22Rv1 (cell line): ENCODE measurements around the gene ATP13A2.
"Not testable (repeated sequence)": the region's sequence is repeated elsewhere in the genome, so short reads cannot be mapped to it uniquely, and the experiment has no call there.

Experiments
- H3K27ac ChIP-seq: fragments of 450-650 bp; 2 replicates; pipeline ENCODE4 v1.5.1; 2017
- CTCF ChIP-seq: fragments of 450-650 bp; IDR thresholded peaks from 2 replicates; pipeline ENCODE4 v1.5.1; 2017; ENCODE audit warnings: mild to moderate bottlenecking
- ZFX ChIP-seq: fragments of 450-650 bp; IDR thresholded peaks from 2 replicates; pipeline ENCODE4 v1.6.1; 2017; ENCODE audit warnings: antibody characterized with exemption, borderline replicate concordance

The ATP13A2 gene

GRCh38 chr1:16960560-16961296 lies 51.0 kb downstream of the ATP13A2 start:
- no peak for TF ChIP-seq ZFX
- TF ChIP-seq CTCF, result peak; percentile 92
- H3K27ac ChIP-seq, result peak overlapping the region; percentile 71

GRCh38 chr1:16958475-16958874 lies 53.3 kb downstream of the ATP13A2 start:
- no peak for TF ChIP-seq ZFX
- TF ChIP-seq CTCF, result no peak
- no peak overlapping the region for H3K27ac ChIP-seq

- TF ChIP-seq CTCF (no peak), ZFX (no peak)
- H3K27ac ChIP-seq, result no peak overlapping the region
Measured at GRCh38 chr1:16957731-16958130, 54.0 kb downstream of the ATP13A2 start.

- H3K27ac ChIP-seq, result no peak overlapping the region
- TF ChIP-seq ZFX (no peak), CTCF (no peak)
Measured at GRCh38 chr1:16956775-16957174, 55.0 kb downstream of the ATP13A2 start.

- H3K27ac ChIP-seq, result no peak overlapping the region
- TF ChIP-seq ZFX (no peak), CTCF (no peak)
Measured at GRCh38 chr1:16955186-16955585, 56.5 kb downstream of the ATP13A2 start.

GRCh38 chr1:16954579-16954978 lies 57.1 kb downstream of the ATP13A2 start:
- TF ChIP-seq CTCF (no peak), ZFX (no peak)

GRCh38 chr1:16952376-16952775 lies 59.4 kb downstream of the ATP13A2 start:
- H3K27ac ChIP-seq, result not testable (repeated sequence)

More at GRCh38 chr1:16954579-16954978, 57.1 kb downstream of the ATP13A2 start:
- no peak overlapping the region for H3K27ac ChIP-seq

GRCh38 chr1:16949026-16949425 lies 62.7 kb downstream of the ATP13A2 start:
- peak overlapping the region; percentile 47 for H3K27ac ChIP-seq

- H3K27ac ChIP-seq, result peak overlapping the region; percentile 47
Measured at GRCh38 chr1:16948282-16948891, 63.3 kb downstream of the ATP13A2 start.
